ENCODE results near the gene NPAS3.

GRCh38 chr14:33812181-33812580 lies 873.5 kb downstream of the NPAS3 start:
- TF ChIP-seq CTCF (IDR thresholded peaks at IDR 0.05) (no peak), POLR2A (IDR thresholded peaks at IDR 0.05) (no peak), EP300 (IDR thresholded peaks at IDR 0.05) (no peak)

Data from tibial nerve (tissue), 4 donors.